HG03108 (cell line): Measurements from ENCODE around the gene ZDHHC22.

Source experiments
- ATAC-seq: cut with Tn5 transposase; IDR thresholded peaks from one replicate; pipeline ENCODE4 v1.9.1; 2021; ENCODE audit warnings: moderate library complexity; ENCODE audit not compliant: unreplicated experiment

The ZDHHC22 gene

DNA sequence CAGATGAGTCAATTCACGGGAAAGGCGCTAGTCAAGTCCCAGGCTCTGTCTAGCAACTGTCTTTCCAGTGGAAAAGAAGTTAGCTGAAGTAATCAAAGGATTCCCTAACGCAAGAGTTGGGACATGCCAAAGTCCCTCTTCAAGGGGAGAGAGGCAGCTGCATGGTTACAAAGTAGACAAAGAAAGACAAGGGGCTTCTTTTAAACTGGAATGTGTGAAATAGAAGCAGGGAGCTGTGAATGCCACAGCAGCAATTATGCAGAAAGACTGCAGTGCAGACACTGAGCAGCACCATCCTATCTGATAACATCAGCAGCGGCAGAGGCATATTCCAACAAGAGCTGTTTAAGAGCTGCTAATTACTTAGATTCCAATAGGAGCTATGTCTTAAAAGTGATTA lies 56.1 kb downstream of the ZDHHC22 start:
- ATAC-seq = no peak

DNA sequence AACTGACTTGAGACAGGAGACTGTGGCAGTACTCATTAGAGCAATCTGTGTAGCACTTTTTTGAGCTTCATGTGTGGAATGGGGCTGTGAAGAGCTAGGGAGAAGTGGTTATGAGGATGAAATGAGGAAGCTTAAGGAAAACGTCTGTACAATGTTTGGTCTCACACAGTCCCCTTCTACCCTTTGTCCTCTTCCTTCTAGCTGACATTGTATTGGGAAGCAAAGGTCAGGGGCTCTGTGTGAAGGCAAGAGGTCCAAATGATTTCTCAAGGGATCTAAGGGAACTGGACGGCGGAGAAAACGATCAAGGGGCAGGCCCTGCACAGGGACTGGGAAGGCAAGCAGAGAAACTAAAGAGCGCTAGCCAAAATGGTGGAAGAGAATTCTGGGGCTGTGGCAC lies 56.6 kb downstream of the ZDHHC22 start:
- no peak for ATAC-seq

DNA sequence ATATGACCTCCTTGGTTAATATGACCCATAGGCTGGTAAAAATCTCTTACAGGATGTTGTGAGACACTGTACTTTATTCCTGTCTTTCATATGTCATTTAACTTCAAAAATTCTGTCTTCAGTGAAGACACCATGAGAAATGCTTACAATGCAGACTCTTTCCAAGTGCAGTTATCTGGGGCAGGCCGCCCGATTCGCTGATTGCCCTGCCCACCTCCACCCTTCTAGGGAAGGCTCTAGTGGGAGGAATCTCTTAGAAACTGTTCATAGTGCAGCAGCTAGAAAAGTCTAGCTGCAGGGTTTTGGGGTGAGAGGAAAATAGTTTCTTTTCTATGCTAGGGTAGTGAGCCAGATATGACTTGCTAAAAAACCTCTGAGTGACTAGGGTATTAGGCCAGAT lies 58.5 kb downstream of the ZDHHC22 start:
- no peak for ATAC-seq

DNA sequence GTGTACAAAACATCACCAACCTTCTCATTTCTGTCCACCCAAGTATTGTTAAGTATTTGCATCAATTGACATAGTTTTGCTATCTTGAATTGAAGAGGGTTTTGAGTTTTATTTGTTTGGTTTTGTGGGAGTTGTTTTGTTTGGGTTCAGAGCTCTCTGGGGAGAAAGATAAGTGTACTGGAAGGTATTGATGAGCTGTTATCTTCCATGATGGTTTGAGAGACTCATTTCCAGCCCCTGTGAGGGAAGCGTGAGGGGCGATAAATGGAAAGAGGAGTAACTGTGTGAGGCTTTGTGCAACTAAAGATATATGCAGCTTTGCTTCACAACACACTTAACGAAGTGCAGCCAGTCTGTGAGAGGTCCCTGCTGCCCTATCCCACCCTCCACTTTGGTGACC lies 59.2 kb downstream of the ZDHHC22 start:
- no peak for ATAC-seq
